GM12874 (cell line): ENCODE data around the gene ASTN1.

Experiments used
- CTCF ChIP-seq: IDR thresholded peaks from 2 replicates; pipeline ENCODE4 v1.5.1; 2011; ENCODE audit warnings: low read depth, mild to moderate bottlenecking, control low read depth, low read length, moderate library complexity; ENCODE audit not compliant: insufficient read depth

ASTN1 gene

GRCh38 chr1:176976771-176977170 is 187.7 kb downstream of the ASTN1 start:
- TF ChIP-seq CTCF: no peak

GRCh38 chr1:176976225-176976624 is 188.3 kb downstream of the ASTN1 start:
- no peak for TF ChIP-seq CTCF

- TF ChIP-seq CTCF: no peak
Measured at GRCh38 chr1:176964687-176965086, 199.8 kb downstream of the ASTN1 start.

GRCh38 chr1:176963181-176963580 is 201.3 kb downstream of the ASTN1 start:
- no peak for TF ChIP-seq CTCF

GRCh38 chr1:176961678-176962077 is 202.8 kb downstream of the ASTN1 start:
- no peak for TF ChIP-seq CTCF

GRCh38 chr1:176959191-176959820 is 205.2 kb downstream of the ASTN1 start:
- TF ChIP-seq CTCF: no peak

- no peak for TF ChIP-seq CTCF
Measured at GRCh38 chr1:176957603-176958002, 206.9 kb downstream of the ASTN1 start.
